Calu3 (cell line): ENCODE results near the gene OBP2B. TPM values are rescaled to one million over a fixed set of nuclear protein-coding genes. Genes with fewer than 3 reads are reported as not detected.

Experiments
- BruUV-seq: library from RNA; stranded (reverse); fragments of 400-500 nt; replicated peaks from 2 replicates; lab custom pipeline; 2021; lab: Mats Ljungman, UMichigan
- CTCF ChIA-PET: fragments of 300-600 bp; sonication (Branson Sonifier 250); formaldehyde crosslinking; loops from one replicate; lab custom pipeline; 2022; ENCODE audit warnings: antibody characterized with exemption; lab: Charles Lee
- DNase-seq: peaks from one replicate; pipeline ENCODE4 v3.0.0; 2022
- H3K27ac Mint-ChIP-seq: one replicate; pipeline ENCODE4 v1.8.0; 2022; ENCODE audit warnings: mixed read lengths; ENCODE audit not compliant: unreplicated experiment
- H3K27me3 Mint-ChIP-seq: one replicate; pipeline ENCODE4 v1.8.0; 2022; ENCODE audit warnings: mixed read lengths; ENCODE audit not compliant: unreplicated experiment
- H3K36me3 Mint-ChIP-seq: one replicate; pipeline ENCODE4 v1.8.0; 2022; ENCODE audit warnings: mild to moderate bottlenecking, moderate library complexity, mixed read lengths; ENCODE audit not compliant: insufficient read depth, unreplicated experiment
- H3K4me1 Mint-ChIP-seq: one replicate; pipeline ENCODE4 v1.8.0; 2022; ENCODE audit warnings: mild to moderate bottlenecking, low read depth, mixed read lengths; ENCODE audit not compliant: unreplicated experiment
- H3K4me3 Mint-ChIP-seq: one replicate; pipeline ENCODE4 v1.8.0; 2022; ENCODE audit warnings: mild to moderate bottlenecking, low read depth, moderate library complexity, mixed read lengths; ENCODE audit not compliant: unreplicated experiment
- H3K9me3 Mint-ChIP-seq: one replicate; pipeline ENCODE4 v1.8.0; 2022; ENCODE audit warnings: low read depth, mixed read lengths; ENCODE audit not compliant: unreplicated experiment
- CTCF ChIP-seq: fragments of 200-600 bp; IDR thresholded peaks from one replicate; pipeline ENCODE4 v1.8.0; 2022; ENCODE audit warnings: antibody characterized with exemption; ENCODE audit not compliant: unreplicated experiment
- intact Hi-C: fragments of 100-400 bp; cut with micrococcal nuclease; formaldehyde crosslinking; loops from one replicate; pipeline ENCODE4 v1.10.0; 2022; ENCODE audit not compliant: unreplicated experiment
- total RNA-seq: library from RNA; stranded (reverse); gene quantifications from 2 replicates; pipeline ENCODE4 v1.2.3, GENCODE V29; 2022

Gene OBP2B
- total RNA-seq, 1 experiment from 2014 or later: not detected

DNA sequence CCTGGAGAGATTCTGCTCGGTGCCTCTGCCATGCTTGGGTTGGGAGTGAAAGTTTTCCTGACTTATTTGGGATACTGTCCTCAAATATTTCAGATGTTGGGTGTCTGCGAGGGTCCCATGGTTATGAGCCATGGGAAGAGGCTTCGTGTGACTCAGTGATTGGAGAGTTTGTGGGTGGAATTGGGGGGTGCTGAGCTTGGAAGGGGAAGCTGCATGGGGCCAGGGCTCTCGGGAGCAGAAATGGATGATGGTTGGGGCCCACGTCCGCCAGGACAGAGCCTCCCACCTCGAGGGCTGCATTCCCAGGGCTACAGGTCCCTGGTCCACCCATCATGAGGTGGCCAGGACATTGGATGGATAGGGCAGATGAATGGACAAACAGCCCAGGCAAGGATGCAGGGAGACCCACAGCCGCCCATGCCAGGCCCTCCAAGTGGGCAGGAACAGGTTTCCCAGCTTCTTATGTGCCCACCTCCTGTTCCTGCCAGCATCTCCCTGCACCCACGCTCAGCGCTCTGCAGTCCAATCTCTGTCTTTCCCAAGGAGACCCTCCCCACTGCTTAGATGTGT, 5.5 kb downstream of the OBP2B start:
- Mint-ChIP-seq H3K36me3 (peaks cover 7% of the 10 kb centered on the region), H3K27me3 (peaks cover 21% of the 10 kb centered on the region), H3K9me3 (no peaks in the 10 kb centered on the region), H3K4me3 (no peak overlapping the region), H3K4me1 (no peaks in the 10 kb centered on the region), H3K27ac (no peak overlapping the region)
- intact Hi-C loops: no loop called here
- no peak for DNase-seq
- no TSS peak for BruUV-seq
- CTCF ChIA-PET: no interaction called here
- no peak for TF ChIP-seq CTCF

GRCh38 chr9:133202688-133203453, 6.2 kb downstream of the OBP2B start:
- Mint-ChIP-seq H3K27ac (no peak overlapping the region), H3K27me3 (peaks cover 21% of the 10 kb centered on the region), H3K4me3 (no peak overlapping the region), H3K4me1 (no peaks in the 10 kb centered on the region), H3K36me3 (peaks cover 7% of the 10 kb centered on the region), H3K9me3 (no peaks in the 10 kb centered on the region)
- no TSS peak for BruUV-seq
- CTCF ChIA-PET: no interaction called here
- DNase-seq: no peak
- intact Hi-C loops: no loop called here
- no peak for TF ChIP-seq CTCF

DNA sequence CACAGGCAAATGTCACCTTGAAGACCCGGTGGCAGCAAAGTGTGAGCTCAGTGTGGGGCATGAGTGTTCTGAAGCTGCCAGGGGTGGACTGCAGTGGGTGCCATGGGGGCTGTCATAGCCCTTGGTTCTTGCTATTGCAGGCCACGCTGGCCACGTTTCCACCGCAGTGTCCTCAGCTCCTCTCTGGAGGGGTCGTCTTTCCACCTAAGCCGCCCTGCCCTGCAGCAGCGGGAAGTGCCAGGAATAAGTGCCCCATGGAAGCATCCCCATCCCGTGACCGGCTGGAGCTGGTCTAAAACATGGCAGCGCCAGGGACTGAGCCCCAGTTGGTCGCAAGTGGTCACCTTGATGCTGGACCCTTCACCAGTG, 6.9 kb downstream of the OBP2B start:
- no peak for TF ChIP-seq CTCF
- no peaks in the 10 kb centered on the region for H3K9me3 Mint-ChIP-seq
- peaks cover 21% of the 10 kb centered on the region for H3K27me3 Mint-ChIP-seq

DNA sequence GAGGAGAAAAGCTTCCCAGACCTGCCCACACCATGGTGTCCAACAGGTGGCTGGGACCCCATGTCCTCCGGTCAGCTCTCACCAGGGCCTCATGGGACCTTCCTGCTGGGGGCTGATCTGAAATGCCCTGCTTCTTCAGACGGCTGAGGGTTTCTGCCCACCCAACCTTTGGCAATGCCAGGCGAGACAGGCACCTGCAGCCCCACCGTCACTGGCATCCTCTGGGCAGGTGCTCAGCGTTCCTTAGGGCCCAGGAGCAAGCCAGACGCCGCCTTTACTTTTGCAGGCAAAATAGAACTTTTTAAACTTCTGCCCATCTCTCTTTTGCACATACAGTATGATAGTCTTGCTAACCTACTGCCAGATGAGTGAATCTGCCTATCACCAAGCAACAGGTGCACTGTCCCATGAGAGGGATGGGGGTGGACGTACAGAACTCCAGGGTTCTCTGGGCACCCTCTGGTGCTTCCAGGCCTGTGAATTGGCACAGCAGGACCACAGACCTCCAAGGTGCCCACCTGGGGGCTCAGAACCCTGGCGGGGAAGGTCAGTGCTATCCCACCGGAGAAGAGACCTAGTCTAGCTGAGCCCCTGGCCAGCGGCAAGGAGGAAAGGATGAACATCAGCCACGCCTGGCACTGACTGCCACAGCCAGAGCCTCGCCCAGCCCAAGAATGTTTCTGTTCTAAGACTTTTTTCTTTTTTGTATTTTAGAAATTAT, 7.5 kb downstream of the OBP2B start:
- CTCF ChIA-PET: no interaction called here
- Mint-ChIP-seq H3K9me3 (no peaks in the 10 kb centered on the region), H3K27ac (no peak overlapping the region), H3K4me3 (no peak overlapping the region), H3K36me3 (peaks cover 7% of the 10 kb centered on the region), H3K27me3 (peaks cover 21% of the 10 kb centered on the region), H3K4me1 (no peaks in the 10 kb centered on the region)
- intact Hi-C loops: no loop called here
- no TSS peak for BruUV-seq
- no peak for TF ChIP-seq CTCF
- DNase-seq: no peak

More for the DNA sequence above, 6.9 kb downstream of the OBP2B start:
- H3K27ac Mint-ChIP-seq: no peak overlapping the region
- H3K4me3 Mint-ChIP-seq: no peak overlapping the region
- no TSS peak for BruUV-seq
- intact Hi-C loops: no loop called here
- H3K36me3 Mint-ChIP-seq: peaks cover 7% of the 10 kb centered on the region
- CTCF ChIA-PET: no interaction called here
- DNase-seq: no peak
- no peaks in the 10 kb centered on the region for H3K4me1 Mint-ChIP-seq
